Smooth muscle cell (in vitro differentiated cells): Measurements from ENCODE around the gene CRBN. TPM values are rescaled to one million over a fixed set of nuclear protein-coding genes. Genes with fewer than 3 reads are reported as not detected.

ENCODE experiments used
- DNase-seq: peaks from one replicate; lab custom pipeline; 2025; ENCODE audit not compliant: unreplicated experiment; lab: John Stamatoyannopoulos, UW
- H2AFZ ChIP-seq: fragments of 200-600 bp; sonication (generic); 2 replicates; pipeline ENCODE4 v1.6.0; 2016; ENCODE audit warnings: antibody characterized with exemption, low read depth, mild to moderate bottlenecking
- H3F3A ChIP-seq: fragments of 200-600 bp; sonication (generic); 2 replicates; pipeline ENCODE4 v1.6.0; 2017; ENCODE audit warnings: antibody characterized with exemption, low read depth
- H3K27ac ChIP-seq: fragments of 200-600 bp; sonication (generic); 2 replicates; pipeline ENCODE4 v1.5.1; 2016; ENCODE audit warnings: low read depth, mild to moderate bottlenecking
- H3K27me3 ChIP-seq: fragments of 200-600 bp; sonication (generic); 2 replicates; pipeline ENCODE4 v1.6.1; 2016; ENCODE audit warnings: low read depth, mild to moderate bottlenecking
- H3K36me3 ChIP-seq: fragments of 200-600 bp; sonication (generic); 2 replicates; pipeline ENCODE4 v1.5.1; 2016; ENCODE audit warnings: low read depth
- H3K4me1 ChIP-seq: fragments of 200-600 bp; sonication (generic); 2 replicates; pipeline ENCODE4 v1.5.1; 2016; ENCODE audit warnings: low read depth
- H3K4me2 ChIP-seq: fragments of 200-600 bp; sonication (generic); 2 replicates; pipeline ENCODE4 v1.6.0; 2016; ENCODE audit warnings: mild to moderate bottlenecking
- H3K4me3 ChIP-seq: fragments of 200-600 bp; sonication (generic); 2 replicates; pipeline ENCODE4 v1.5.1; 2016; ENCODE audit warnings: mild to moderate bottlenecking
- H3K79me2 ChIP-seq: fragments of 200-600 bp; sonication (generic); 2 replicates; pipeline ENCODE4 v1.6.0; 2016; ENCODE audit warnings: low read depth, mild to moderate bottlenecking
- H3K9ac ChIP-seq: fragments of 200-600 bp; sonication (generic); 2 replicates; pipeline ENCODE4 v1.6.0; 2016; ENCODE audit warnings: low read depth
- H3K9me3 ChIP-seq: fragments of 200-600 bp; sonication (generic); replicated peaks from 2 replicates; pipeline ENCODE4 v1.5.1; 2016; ENCODE audit warnings: low read depth
- H4K20me1 ChIP-seq: fragments of 200-600 bp; sonication (generic); 2 replicates; pipeline ENCODE4 v1.6.0; 2016; ENCODE audit warnings: low read depth
- whole genome bisulfite sequencing: methylation state at CpG from one replicate; pipeline ENCODE4 v1.1.7; 2016; ENCODE audit warnings: low lambda C conversion rate; 5-methylcytosine and 5-hydroxymethylcytosine counted together
- polyA plus RNA-seq: library from polyadenylated mRNA; unstranded; fragments of >200 nt; fragmentation: Nextera tagmentation; extraction: Ambion mirVana; gene quantifications from 2 replicates; pipeline ENCODE4 v1.2.1, GENCODE V29; 2016
- total RNA-seq: library from RNA; depleted of rRNA; stranded (reverse); fragments of >200 nt; gene quantifications from 2 replicates; pipeline ENCODE4 v1.2.3, GENCODE V29; 2014
- TF ChIP-seq, protein P1 (sequence below): fragments of 200-600 bp; sonication (generic); IDR thresholded peaks from 2 replicates; pipeline ENCODE4 v1.5.1; 2017; ENCODE audit warnings: borderline replicate concordance, mild to moderate bottlenecking, antibody characterized with exemption; ENCODE audit not compliant: insufficient read depth, poor library complexity, severe bottlenecking

The CRBN gene
- total and polyA plus RNA-seq, 2 experiments from 2014 or later = 26.8 to 77.5 TPM

DNA sequence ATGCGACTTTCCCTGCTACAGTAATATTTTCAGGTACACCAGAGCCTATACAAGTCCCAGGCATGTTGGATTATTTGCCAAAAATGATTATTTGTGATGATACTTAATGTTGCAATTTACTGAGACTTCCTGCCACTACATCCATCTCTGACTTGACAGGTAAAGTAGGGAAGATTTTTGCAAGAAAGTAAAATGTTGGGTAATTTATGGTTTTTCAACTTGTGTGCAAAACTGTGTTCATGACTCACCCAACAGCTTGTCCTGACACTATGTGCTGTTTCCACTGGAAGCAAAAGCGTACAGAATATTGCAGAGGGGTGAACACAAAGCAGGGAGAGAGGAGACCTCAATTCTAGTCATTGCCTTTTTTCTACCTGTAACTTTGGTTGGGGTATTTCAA lies 5.4 kb upstream of the CRBN start:
- no peak overlapping the region for H2AFZ ChIP-seq
- no peaks in the 10 kb centered on the region for H4K20me1 ChIP-seq
- no peaks in the 10 kb centered on the region for H3K27me3 ChIP-seq
- H3K4me1 ChIP-seq = no peaks in the 10 kb centered on the region
- WGBS = 51% methylated on average over 2 of the region's 2 CpGs
- H3K4me2 ChIP-seq = no peak overlapping the region
- TF ChIP-seq, protein P1, sequence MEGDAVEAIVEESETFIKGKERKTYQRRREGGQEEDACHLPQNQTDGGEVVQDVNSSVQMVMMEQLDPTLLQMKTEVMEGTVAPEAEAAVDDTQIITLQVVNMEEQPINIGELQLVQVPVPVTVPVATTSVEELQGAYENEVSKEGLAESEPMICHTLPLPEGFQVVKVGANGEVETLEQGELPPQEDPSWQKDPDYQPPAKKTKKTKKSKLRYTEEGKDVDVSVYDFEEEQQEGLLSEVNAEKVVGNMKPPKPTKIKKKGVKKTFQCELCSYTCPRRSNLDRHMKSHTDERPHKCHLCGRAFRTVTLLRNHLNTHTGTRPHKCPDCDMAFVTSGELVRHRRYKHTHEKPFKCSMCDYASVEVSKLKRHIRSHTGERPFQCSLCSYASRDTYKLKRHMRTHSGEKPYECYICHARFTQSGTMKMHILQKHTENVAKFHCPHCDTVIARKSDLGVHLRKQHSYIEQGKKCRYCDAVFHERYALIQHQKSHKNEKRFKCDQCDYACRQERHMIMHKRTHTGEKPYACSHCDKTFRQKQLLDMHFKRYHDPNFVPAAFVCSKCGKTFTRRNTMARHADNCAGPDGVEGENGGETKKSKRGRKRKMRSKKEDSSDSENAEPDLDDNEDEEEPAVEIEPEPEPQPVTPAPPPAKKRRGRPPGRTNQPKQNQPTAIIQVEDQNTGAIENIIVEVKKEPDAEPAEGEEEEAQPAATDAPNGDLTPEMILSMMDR = no peak
- peaks cover 6% of the 10 kb centered on the region for H3F3A ChIP-seq
- DNase-seq = no peak
- H3K27ac ChIP-seq = no peak overlapping the region
- no peaks in the 10 kb centered on the region for H3K79me2 ChIP-seq
- no peak overlapping the region for H3K4me3 ChIP-seq
- no peak overlapping the region for H3K9ac ChIP-seq
- H3K36me3 ChIP-seq = no peaks in the 10 kb centered on the region
- no peaks in the 10 kb centered on the region for H3K9me3 ChIP-seq

- Histone ChIP-seq H3K9ac (no peak overlapping the region), H3K27ac (peak overlapping the region; percentile 55), H3K4me1 (peaks cover 11% of the 10 kb centered on the region), H3F3A (no peaks in the 10 kb centered on the region), H3K79me2 (peaks cover 35% of the 10 kb centered on the region), H3K27me3 (no peaks in the 10 kb centered on the region), H2AFZ (peak overlapping the region; percentile 83), H3K4me3 (no peak overlapping the region), H3K36me3 (no peaks in the 10 kb centered on the region), H3K9me3 (no peaks in the 10 kb centered on the region), H4K20me1 (peaks cover 25% of the 10 kb centered on the region), H3K4me2 (peak overlapping the region; percentile 85)
- WGBS = 61% methylated on average over 9 of the region's 9 CpGs
- TF ChIP-seq, protein P1 = no peak
- DNase-seq = no peak
Measured at GRCh38 chr3:3180456-3180855, 965 bp upstream of the CRBN start.

- 46% methylated on average over 16 of the region's 16 CpGs for WGBS
- DNase-seq = no peak
- Histone ChIP-seq H3K27ac (no peak overlapping the region), H3K27me3 (no peaks in the 10 kb centered on the region), H3F3A (no peaks in the 10 kb centered on the region), H3K9ac (peak overlapping the region; percentile 86), H3K4me1 (peaks cover 11% of the 10 kb centered on the region), H2AFZ (peak overlapping the region; percentile 83), H3K79me2 (peaks cover 35% of the 10 kb centered on the region), H4K20me1 (peaks cover 33% of the 10 kb centered on the region), H3K36me3 (peaks cover 5% of the 10 kb centered on the region), H3K9me3 (no peaks in the 10 kb centered on the region), H3K4me3 (peak overlapping the region; percentile 87), H3K4me2 (peak overlapping the region; percentile 85)
- TF ChIP-seq, protein P1 = no peak
Measured at GRCh38 chr3:3178498-3179328, 778 bp downstream of the CRBN start.
